GM19452 (cell line): ENCODE measurements around the gene SHANK3.

Experiments
- ATAC-seq: cut with Tn5 transposase; IDR thresholded peaks from one replicate; pipeline ENCODE4 v1.9.1; 2021; ENCODE audit not compliant: unreplicated experiment

Gene SHANK3

DNA sequence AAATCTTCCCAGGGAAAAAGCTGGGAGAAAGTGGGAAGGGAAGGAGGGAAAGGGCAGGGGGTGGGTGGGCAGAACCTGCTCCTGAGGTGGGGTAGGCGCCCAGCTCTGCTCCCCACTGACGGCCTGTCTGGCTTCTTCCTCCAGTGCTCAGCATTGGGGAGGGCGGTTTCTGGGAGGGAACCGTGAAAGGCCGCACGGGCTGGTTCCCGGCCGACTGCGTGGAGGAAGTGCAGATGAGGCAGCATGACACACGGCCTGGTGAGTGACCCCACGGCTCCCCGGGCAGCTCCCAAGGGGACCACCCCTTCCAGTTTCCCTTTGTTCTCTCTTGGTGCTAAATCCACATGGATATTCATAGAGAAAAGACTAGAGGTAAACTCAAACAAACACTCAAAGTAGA is 25.9 kb downstream of the SHANK3 start:
- no peak for ATAC-seq

DNA sequence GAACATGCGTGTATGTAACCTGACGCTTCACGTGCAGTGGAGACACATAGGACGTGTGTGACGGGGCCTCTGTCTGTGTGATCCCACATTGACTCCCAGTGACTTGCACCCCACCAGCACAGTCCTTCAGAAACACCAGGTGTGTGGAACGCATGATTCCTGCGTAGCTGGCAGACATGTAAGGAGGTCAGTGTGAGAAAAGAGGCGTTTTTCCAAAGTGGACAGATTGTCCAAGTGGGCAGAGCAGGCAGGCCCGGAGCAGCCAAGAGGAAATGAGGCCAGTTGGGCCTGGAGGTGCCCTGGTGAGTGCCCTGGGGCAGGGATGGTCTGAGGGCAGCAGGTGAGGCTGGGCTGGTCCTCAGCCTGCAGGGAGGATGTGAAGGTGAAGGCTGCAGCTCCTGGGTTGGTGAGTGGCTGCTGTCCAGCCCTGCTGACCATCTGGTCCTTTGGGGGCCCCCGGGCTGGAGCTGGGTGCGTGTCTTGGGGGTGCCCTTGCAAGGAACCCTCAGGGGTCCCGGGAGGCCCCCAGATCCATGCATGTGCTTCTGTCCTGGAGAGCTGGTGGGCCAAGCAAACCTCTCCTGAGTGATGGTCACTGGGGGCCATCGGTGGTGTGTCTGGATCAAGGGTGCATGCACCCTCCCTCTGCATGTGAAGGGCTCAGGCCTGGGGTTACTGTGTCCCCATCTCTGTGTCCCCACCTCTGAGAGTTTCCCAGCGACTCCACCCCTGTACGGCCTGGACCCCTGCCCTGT is 26.6 kb downstream of the SHANK3 start:
- no peak for ATAC-seq

DNA sequence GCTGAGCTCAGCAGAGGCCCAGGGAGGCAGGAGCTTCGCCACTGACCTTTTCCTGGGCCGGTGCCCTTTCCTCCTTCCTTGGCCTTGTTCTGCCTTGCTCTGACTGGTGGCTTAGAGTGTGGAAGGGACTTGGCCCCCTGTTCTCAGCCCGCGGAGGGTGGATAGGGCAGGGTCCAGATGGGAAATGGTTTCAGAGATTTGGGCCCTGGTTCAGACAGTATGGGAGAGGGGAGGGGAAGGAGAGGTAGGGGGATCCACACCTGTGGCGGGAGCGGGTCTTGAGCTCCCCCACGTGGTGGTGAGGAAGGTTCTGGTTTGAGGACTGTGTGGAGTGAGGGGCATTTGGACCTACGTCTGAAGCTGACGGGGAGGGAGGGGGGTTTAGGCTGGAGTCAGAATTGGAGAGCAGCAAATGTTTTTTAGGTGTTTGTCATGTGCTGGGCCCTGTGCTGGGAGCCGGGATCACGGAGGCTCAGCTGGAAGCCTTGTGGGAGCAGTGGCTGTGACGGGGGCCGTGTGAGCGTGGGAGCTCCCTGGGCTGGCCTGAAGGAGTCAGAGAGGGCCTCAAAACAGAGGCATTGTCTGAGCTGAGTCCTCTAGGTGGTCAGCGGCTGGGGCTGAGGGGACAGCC is 27.2 kb downstream of the SHANK3 start:
- no peak for ATAC-seq

DNA sequence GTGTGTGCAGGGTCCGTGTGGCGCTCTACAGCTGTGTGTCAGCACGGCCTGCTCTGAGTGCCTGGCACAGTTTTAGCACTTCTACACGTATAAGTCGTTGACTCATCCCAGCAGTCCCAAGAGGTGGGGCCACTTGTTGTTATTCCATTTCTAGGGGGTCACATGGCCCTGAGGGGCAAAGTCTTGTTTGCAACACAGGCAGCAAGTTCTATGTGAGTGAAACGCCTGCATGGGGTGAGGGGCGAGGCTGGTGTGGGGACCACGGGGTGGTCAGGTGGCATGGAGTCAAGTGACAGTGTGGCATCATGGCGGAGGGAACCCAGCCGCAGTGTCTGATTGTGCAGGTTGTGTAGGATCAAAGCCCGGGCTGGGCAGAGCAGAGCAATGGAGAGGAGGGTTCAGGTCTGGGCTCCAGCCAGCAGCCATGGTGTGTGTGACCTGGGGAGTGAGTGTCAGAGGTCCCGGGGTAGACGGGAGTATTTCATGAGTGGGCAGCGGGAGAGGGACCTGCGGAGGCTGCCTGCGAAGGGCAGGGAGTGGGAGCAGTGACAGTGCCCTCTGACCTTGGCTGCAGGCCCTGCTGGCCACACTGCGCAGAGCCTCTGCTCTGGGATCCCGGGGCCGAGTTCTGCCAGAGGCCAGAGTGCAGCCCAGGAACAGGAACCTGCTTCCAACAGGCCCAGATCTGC is 27.9 kb downstream of the SHANK3 start:
- ATAC-seq, result no peak

DNA sequence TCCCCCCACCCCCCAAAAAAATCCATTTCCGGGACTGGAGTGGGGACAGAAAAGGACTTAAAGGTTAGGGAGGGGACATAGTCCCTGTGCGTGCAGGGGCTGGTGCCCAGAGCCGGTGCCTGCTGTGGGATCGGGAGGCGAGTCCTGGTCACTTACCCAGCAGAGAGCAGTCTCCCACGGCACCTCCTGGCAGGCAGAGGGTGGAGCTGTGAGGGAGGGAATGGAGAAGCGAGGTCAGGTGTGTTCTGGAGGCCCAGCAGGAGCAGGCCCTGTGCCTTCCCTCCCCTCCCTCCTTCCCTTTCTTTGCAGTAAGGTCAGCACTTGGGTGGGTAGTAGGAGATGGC is 28.4 kb downstream of the SHANK3 start:
- no peak for ATAC-seq

DNA sequence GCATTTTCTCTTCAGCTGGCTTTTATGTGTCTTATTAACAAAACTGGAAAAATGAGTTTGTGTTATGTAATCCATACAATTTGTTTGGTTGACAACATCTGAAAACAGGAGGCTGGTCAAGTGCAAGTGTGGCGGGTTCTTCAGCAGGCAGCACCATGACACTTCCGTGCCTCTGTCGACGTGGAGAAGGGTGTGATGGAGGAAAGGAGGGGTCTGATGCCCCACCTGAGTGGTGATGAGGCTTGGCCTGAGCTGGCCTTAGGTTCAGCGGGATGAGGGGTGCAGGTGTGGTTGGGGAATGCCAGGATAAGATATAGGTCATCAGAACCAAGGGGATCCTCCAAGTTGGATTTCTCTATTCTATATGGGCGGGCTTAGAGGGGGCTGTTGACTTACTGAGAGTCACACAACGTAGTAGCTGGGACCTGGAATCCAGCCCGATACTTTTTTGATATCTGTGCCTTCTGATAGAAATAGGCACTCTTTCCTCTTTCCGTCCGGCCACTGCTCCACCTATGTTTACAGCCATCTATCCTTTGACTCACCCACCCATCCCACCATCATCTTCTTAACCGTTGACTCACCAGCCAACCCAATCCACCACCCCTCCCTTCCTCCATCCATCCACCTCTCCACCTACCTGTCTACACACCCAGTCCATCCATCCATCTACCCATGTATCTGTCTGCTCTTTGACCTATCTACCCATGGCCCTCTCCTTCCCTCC is 29.0 kb downstream of the SHANK3 start:
- no peak for ATAC-seq

DNA sequence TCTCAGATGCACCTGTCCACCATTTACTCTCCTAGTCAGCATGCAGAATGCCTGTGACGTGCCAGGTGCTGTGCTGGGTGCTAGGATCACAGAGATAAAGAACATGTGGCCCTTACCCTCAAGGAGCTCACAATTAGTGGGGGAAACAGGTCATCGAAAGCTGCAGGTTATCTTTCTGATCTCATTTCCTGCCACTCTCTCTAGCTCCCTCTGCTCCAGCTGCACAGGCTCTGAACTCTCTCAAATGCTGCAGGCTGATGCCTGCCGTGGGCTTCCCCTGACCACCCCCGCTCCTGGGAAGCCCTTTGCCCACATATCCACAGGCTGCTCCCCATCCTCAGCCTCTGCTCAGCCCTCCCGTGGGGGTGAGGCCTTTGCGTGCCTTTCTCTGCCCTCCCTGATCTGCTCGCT is 29.6 kb downstream of the SHANK3 start:
- ATAC-seq, result no peak

DNA sequence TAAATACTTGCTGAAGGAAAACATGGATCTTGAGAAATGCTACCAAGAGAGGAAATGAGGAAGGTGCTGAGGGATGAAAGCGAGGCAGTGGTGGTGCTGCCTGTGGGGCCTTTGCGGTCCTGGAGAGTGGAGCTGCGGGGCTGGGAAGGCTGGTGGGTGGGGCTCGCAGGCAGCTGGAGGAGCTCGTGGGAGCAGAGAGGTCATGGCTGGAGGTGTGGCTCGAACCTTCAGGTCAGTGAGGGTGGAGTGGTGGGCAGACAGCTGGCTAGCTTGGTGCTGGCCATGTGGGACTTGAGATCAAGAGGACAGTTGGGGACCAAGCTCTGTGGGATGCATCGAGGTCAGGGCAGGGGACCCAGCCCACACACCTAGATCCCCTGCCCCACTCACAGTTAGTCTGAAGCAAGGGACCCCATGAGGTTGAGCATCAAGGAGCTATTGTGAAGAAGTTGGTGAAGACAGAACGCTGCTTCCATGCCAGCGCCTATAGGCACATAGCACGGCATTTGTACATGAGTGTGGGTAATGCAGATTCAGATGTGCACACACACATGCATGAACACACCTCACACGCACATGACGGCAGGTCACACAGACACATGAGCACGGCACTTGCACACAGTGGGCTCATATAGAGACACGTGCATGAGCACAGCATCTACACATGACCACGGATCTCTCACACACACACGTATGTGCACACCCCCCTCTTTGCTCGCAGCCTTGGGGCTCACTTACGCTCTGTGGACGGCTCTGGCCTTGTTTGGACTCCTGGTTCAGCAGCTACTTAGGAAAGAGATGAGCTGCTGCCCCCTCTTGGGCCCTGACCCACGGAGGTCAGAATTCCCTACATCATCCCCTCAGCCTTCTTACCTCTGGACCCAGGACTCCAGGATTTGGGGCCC is 30.4 kb downstream of the SHANK3 start:
- no peak for ATAC-seq

DNA sequence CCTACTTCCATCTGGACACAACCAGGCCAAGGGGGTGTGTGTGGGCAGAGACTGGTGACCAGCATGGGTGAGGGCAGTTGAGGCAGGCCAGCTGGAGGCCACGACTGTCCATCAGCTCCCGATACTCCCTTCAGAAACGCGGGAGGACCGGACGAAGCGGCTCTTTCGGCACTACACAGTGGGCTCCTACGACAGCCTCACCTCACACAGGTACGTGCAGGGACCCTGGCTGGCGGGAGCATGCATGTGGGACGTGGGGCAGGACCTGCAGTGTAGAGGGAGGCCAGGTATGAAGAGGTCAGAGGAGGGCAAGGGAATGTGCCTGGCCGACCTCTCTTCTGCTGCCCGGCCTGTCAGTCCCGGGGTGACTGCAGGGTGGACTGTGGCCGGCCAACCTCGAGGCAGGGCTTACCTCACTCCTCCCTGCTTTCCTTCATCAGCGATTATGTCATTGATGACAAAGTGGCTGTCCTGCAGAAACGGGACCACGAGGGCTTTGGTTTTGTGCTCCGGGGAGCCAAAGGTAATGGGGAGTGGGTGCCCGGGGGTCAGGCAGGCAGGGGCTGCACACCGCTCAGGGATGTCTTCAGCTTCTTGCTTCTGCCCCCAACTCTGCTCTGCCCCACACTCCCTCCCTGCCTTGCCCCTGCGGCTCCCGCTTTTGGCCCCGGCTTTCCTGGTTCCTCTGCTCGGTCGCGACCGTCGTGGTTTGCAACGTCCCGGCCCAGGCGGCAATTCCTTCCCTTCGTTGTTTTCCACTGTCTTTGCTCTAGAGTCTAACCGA is 31.3 kb downstream of the SHANK3 start:
- ATAC-seq, result no peak

DNA sequence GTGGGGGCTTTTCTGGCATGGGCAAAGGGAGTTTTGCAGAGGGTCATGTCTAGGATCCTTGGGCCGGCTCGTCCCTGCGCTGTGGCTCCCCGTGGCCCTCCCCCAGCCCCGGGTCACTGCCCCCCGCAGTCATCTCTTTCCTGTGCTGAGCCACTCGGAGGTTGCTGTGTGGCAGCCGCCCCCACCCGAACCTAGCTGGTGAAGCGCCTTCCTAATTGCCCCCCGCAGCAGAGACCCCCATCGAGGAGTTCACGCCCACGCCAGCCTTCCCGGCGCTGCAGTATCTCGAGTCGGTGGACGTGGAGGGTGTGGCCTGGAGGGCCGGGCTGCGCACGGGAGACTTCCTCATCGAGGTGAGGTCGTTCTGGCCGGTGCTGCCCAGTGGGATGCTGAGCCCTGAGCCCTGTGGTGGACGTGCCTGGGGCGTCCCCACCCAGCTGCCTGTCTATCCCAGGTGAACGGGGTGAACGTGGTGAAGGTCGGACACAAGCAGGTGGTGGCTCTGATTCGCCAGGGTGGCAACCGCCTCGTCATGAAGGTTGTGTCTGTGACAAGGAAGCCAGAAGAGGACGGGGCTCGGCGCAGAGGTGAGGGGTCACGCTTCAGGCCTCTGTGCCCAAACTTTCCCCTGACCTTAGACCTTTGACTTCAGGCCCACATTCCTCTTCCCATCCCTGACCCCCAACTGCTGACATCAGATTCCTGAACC is 32.0 kb downstream of the SHANK3 start:
- no peak for ATAC-seq

DNA sequence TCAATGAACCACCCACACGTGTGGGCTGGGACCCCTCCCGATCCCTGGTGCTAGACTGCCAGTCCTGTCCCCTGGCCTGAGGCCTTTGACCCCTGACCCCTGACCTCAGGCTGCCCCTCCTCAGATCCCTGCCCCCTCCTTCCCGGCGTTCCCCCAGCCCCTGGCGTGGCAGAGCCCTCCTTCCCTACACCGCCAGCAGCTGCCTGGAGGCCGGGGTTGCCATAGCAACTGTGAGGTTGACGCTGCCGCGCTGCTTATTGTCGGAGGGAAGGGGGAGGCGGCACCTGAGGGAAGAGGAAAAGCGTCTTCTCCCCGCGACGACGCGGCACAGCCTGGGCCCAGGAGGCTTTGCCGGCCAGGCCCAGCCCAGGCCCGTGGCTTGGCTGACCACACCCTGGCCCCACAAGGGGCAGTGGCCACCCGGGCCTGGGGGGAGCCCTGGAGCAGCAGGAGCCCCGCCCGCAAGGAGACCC is 32.6 kb downstream of the SHANK3 start:
- ATAC-seq, result no peak

DNA sequence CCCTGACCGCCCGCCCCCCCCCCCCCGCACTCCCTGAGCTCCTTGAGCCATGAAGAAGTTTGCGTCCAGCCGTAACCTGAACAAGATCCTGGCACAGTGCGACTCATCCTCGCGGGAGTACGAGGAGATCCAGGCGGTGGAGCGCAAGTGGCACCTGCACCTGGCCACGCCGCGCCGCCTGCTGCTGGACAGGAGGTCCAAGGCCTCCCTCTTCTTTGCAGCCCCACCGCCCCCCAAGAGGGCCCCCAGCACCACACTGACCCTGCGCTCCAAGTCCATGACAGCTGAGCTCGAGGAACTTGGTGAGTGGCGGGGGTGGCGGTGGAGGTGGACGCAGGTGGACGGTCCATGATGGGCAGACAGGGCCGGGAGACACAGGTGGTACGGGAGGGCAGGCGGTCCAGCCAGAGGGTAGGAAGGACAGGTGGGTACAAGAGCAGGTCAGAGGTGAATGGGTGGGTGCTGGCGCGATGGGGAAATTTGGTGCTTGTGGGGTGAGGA is 33.3 kb downstream of the SHANK3 start:
- ATAC-seq, result no peak

DNA sequence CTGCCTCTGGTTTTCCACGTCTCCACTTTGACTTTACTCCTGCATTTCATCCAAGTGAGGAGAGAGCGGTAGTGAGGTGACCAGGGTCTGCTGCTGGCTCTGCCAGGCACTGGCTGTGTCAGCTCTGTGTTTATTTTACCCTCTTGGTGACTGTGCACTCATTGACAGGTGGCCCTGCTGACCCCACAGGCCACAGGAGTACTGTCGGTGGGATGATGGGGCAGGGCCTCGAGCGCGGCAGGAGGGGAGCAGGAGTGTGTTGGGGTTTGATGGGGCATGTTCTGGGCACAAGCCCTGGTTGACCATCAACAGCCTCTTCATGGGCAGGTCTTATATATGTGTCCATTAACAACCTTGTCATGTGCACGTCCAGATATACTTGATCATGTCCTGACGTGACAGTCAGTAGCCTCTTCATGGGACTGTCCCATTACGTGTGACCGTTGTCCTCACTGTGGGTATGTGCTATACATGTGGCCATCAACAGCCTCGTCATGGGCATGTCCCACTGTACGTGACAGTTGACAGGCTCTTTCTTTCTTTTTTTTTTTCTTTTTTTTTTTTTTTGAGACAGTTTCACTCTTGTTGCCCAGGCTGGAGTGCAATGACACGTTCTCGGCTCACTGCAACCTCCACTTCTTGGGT is 34.0 kb downstream of the SHANK3 start:
- no peak for ATAC-seq

DNA sequence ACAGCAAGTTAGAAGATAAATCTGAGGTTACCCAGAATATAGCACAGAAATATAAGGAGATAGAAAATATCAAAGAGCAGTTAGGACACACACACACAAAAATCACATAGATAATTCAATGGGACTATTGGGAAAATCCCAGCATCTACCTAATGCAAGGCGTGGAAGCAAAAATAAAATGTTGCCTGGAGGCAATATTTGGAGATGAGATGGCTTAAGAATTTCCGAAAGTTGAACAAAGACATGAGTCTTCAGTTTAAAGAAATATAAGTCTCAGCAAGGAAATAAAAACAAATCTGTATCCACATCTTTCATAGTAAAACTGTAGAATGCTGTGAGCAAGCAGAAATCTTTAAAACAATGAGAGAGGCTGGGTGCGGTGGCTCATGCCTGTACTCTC is 35.9 kb downstream of the SHANK3 start:
- no peak for ATAC-seq

DNA sequence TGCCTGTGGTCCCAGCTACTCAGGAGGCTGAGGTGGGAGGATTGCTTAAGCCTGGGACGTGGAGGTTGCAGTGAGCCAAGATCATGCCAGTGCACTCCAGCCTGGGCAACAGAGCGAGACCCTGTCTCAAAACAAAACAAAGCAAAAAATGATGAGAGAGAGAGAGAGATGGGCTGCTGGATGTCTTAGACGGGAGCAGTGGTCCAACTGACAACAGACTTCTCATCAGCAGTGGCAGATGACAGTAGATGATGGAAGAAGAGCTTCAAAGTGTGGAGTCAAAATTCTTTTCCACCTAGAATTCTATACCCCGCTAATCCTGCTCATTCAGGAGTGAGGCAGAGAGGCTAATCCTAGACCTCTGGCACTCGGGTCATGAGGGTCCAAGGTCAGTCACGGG is 36.4 kb downstream of the SHANK3 start:
- no peak for ATAC-seq

DNA sequence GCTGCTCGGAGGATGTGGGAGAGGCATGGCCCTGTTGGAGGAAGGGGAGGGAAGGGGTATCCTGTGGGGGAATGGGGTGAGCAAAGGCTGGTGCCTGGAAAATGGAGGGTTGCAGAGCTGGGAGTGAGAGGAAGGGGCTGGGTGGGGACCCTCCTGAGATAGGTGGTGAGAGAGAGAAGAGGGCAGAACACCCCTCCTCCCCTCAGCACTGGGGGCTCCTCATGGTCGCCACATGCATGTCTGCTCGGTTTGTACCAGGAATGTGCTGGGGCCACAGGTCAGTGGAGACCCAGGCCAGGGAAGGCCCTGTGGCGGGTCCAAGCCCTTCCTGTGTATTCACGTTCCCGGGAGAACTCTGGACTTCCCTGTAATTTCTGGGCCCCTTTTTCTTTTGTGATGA is 37.6 kb downstream of the SHANK3 start:
- no peak for ATAC-seq

DNA sequence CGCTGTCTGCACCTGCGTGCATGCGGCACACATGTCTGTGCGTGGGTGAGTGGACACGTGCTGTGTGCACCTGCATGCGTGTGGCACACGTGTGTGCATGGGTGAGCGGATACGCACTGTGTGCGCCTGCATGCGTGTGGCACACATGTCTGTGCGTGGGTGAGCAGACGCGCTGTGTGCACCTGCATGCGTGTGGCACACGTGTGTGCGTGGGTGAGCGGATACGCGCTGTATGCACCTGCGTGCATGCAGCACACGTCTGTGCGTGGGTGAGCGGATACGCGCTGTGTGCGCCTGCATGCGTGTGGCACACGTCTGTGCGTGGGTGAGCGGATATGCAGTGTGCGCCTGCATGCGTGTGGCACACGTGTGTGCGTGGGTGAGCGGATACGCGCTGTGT is 38.3 kb downstream of the SHANK3 start:
- ATAC-seq, result no peak
